ENCODE measurements around the gene CRKL.

DNA sequence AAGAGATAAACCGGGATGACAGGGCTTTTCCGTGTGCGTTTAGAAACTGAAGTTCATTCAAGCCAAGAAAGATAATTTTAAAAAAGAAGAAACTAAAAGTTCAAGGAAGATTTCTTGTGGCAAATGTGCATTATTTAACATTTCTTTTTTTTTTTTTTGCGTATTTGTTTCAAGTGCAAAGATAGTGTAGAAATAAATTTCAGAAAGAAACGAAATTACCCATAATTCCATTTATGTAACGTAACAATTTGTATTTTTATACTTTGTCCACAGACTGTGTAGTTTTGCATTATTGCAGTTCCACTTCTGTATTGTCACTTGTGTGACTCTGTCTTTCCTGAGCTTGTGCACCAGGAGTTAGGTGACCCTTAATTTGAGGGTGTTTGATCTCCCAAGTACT is 34.4 kb upstream of the CRKL start:
- TF ChIP-seq, protein P1, sequence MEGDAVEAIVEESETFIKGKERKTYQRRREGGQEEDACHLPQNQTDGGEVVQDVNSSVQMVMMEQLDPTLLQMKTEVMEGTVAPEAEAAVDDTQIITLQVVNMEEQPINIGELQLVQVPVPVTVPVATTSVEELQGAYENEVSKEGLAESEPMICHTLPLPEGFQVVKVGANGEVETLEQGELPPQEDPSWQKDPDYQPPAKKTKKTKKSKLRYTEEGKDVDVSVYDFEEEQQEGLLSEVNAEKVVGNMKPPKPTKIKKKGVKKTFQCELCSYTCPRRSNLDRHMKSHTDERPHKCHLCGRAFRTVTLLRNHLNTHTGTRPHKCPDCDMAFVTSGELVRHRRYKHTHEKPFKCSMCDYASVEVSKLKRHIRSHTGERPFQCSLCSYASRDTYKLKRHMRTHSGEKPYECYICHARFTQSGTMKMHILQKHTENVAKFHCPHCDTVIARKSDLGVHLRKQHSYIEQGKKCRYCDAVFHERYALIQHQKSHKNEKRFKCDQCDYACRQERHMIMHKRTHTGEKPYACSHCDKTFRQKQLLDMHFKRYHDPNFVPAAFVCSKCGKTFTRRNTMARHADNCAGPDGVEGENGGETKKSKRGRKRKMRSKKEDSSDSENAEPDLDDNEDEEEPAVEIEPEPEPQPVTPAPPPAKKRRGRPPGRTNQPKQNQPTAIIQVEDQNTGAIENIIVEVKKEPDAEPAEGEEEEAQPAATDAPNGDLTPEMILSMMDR (IDR thresholded peaks at IDR 0.05; ENCODE audit: low read depth, low read length): no peak
- TF ChIP-seq EZH2phosphoT487 (IDR thresholded peaks at IDR 0.05; ENCODE audit: low read depth): no peak
